T1000 (cell line): Measurements from ENCODE around the gene FBL.

ENCODE experiments used
- DNase-seq: peaks from one replicate; lab custom pipeline; 2025; ENCODE audit warnings: mixed read lengths; lab: John Stamatoyannopoulos, UW

The FBL gene

GRCh38 chr19:39788244-39788643, 57.9 kb downstream of the FBL start:
- DNase-seq: no peak
